Panc1 (cell line): ENCODE results near the gene FOXO6. TPM values are rescaled to one million over a fixed set of nuclear protein-coding genes. Genes with fewer than 3 reads are reported as not detected.

ENCODE experiments used
- ATAC-seq: fragments of 200-7000 bp; cut with Tn5 transposase; 2 replicates; pipeline ENCODE4 v1.9.1; 2020; ENCODE audit warnings: mild to moderate bottlenecking, moderate library complexity
- BruUV-seq: library from RNA; stranded (reverse); fragments of 400-500 nt; replicated peaks from 2 replicates; lab custom pipeline; 2021; lab: Mats Ljungman, UMichigan
- CTCF ChIA-PET: fragments of 300-600 bp; sonication (Branson Sonifier 250); formaldehyde crosslinking; loops from one replicate; lab custom pipeline; 2022; ENCODE audit warnings: antibody characterized with exemption; lab: Charles Lee
- POLR2A ChIA-PET: fragments of 300-600 bp; sonication (Branson Sonifier 250); formaldehyde crosslinking; loops from one replicate; lab custom pipeline; 2022; ENCODE audit warnings: antibody characterized with exemption; lab: Charles Lee
- DNase-seq: peaks from one replicate; pipeline ENCODE4 v3.0.0-alpha.2; 2010; ENCODE audit warnings: low read depth, low spot score
- H3K27ac ChIP-seq: 2 replicates; pipeline ENCODE4 v1.5.1; 2011; ENCODE audit warnings: mild to moderate bottlenecking, low read length, inconsistent platforms
- H3K27me3 ChIP-seq: fragments of 200-500 bp; sonication (Bioruptor generic); 2 replicates; pipeline ENCODE4 v1.6.0; 2014; ENCODE audit warnings: low read length, inconsistent platforms; ENCODE audit not compliant: control insufficient read depth, insufficient read depth
- H3K36me3 ChIP-seq: fragments of 200-500 bp; sonication (Bioruptor generic); 2 replicates; pipeline ENCODE4 v1.5.1; 2014; ENCODE audit warnings: inconsistent platforms, mild to moderate bottlenecking, low read length, moderate library complexity; ENCODE audit not compliant: control insufficient read depth, insufficient read depth
- H3K4me1 ChIP-seq: 2 replicates; pipeline ENCODE4 v1.5.1; 2011; ENCODE audit warnings: inconsistent platforms, mild to moderate bottlenecking, low read length, moderate library complexity; ENCODE audit not compliant: control insufficient read depth, insufficient read depth
- H3K4me3 ChIP-seq, 2 experiments: 2 replicates each; pipeline ENCODE4 v1.5.1; 2011 to 2012; ENCODE audit warnings: low read depth in 2 of 2, low read length in 2 of 2, mild to moderate bottlenecking in 2 of 2, inconsistent platforms in 1 of 2, moderate library complexity in 1 of 2
- H3K9me3 ChIP-seq: fragments of 200-500 bp; sonication (Bioruptor generic); 2 replicates; pipeline ENCODE4 v1.5.1; 2014; ENCODE audit warnings: low read depth, mild to moderate bottlenecking, inconsistent platforms, low read length, moderate library complexity; ENCODE audit not compliant: control insufficient read depth, insufficient read depth
- POLR2AphosphoS5 ChIP-seq: IDR thresholded peaks from 2 replicates; pipeline ENCODE4 v1.6.1; 2012; ENCODE audit warnings: mild to moderate bottlenecking, low read depth, low read length, moderate library complexity
- SIN3A ChIP-seq: IDR thresholded peaks from 2 replicates; pipeline ENCODE4 v1.6.1; 2012; ENCODE audit warnings: low read depth, mild to moderate bottlenecking, low read length, moderate library complexity, borderline replicate concordance; ENCODE audit not compliant: insufficient read depth
- TCF7L2 ChIP-seq: IDR thresholded peaks from 2 replicates; pipeline ENCODE4 v1.6.1; 2011; ENCODE audit warnings: mild to moderate bottlenecking, low read depth, low read length, inconsistent platforms
- in situ Hi-C: cut with HindIII; loops from 2 replicates; pipeline ENCODE4 v1.10.0; 2016; ENCODE audit warnings: low sequenced_read_pairs, low pct_unique_long_range_greater_than_20kb
- intact Hi-C: fragments of 100-400 bp; cut with micrococcal nuclease; formaldehyde crosslinking; loops from one replicate; pipeline ENCODE4 v1.10.0; 2022; ENCODE audit not compliant: unreplicated experiment
- total RNA-seq: library from RNA; stranded (reverse); gene quantifications from one replicate; pipeline ENCODE4 v1.2.1, GENCODE V29; 2021; ENCODE audit not compliant: unreplicated experiment
- TF ChIP-seq, protein P1 (sequence below), 2 experiments: IDR thresholded peaks; 2 replicates each; pipeline ENCODE4 v1.6.1; 2011 to 2012; ENCODE audit warnings: low read depth in 2 of 2, control low read depth in 1 of 2, low read length in 1 of 2, mild to moderate bottlenecking in 1 of 2, moderate library complexity in 1 of 2; ENCODE audit not compliant: insufficient read depth in 1 of 2
- TF ChIP-seq, protein P2 (sequence below): fragments of 450-650 bp; IDR thresholded peaks from 2 replicates; pipeline ENCODE4 v1.5.1; 2017; ENCODE audit warnings: mild to moderate bottlenecking

Gene FOXO6
- total RNA-seq, 1 experiment from 2014 or later: 2.5 TPM

DNA sequence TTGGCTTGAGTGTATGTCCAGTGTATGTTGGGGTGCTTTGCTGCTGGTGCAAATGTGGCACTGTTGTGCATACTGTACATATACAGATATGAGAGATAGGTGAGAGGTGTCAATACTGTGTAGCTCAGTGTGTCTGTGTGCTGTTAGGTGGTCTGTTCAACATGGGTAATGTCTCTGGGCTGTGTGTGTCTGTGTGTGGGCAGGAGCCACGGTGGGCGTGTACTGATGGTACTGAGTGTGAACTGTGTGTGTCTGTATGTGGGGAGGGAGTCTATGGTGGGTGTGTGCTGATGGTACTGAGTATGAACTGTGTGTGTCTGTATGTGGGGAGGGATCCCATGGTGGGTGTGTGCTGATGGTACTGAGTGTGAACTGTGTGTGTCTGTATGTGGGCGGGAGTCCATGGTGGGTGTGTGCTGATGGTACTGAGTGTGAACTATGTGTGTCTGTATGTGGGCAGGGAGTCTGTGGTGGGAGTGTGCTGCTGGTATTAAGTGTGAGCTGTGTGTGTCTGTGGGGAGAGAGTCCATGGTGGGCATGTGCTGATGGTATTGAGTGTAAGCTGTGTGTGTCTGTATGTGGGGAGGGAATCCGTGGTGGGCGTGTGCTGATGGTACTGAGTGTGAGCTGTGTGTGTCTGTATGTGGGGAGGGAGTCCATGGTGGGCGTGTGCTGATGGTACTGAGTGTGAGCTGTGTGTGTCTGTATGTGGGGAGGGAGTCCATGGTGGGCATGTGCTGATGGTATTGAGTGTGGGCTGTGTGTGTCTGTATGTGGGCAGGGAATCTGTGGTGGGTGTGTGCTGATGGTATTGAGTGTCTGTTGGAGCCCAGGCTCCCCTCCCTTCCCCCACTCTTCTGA, 32.2 kb upstream of the FOXO6 start:
- Histone ChIP-seq H3K4me1 (no peaks in the 10 kb centered on the region; the same call in 1 of the 2 replicates), H3K27ac (no peak overlapping the region), H3K36me3 (no peaks in the 10 kb centered on the region), H3K9me3 (no peaks in the 10 kb centered on the region), H3K27me3 (no peaks in the 10 kb centered on the region), H3K4me3 (no peak overlapping the region)
- ChIA-PET POLR2A (no interaction called here), CTCF (no interaction called here)
- BruUV-seq: no TSS peak
- in situ Hi-C loops (no loop called here), intact Hi-C loops (no loop called here)
- ATAC-seq: no peak
- no peak for TF ChIP-seq POLR2AphosphoS5
- TF ChIP-seq, protein P1, sequence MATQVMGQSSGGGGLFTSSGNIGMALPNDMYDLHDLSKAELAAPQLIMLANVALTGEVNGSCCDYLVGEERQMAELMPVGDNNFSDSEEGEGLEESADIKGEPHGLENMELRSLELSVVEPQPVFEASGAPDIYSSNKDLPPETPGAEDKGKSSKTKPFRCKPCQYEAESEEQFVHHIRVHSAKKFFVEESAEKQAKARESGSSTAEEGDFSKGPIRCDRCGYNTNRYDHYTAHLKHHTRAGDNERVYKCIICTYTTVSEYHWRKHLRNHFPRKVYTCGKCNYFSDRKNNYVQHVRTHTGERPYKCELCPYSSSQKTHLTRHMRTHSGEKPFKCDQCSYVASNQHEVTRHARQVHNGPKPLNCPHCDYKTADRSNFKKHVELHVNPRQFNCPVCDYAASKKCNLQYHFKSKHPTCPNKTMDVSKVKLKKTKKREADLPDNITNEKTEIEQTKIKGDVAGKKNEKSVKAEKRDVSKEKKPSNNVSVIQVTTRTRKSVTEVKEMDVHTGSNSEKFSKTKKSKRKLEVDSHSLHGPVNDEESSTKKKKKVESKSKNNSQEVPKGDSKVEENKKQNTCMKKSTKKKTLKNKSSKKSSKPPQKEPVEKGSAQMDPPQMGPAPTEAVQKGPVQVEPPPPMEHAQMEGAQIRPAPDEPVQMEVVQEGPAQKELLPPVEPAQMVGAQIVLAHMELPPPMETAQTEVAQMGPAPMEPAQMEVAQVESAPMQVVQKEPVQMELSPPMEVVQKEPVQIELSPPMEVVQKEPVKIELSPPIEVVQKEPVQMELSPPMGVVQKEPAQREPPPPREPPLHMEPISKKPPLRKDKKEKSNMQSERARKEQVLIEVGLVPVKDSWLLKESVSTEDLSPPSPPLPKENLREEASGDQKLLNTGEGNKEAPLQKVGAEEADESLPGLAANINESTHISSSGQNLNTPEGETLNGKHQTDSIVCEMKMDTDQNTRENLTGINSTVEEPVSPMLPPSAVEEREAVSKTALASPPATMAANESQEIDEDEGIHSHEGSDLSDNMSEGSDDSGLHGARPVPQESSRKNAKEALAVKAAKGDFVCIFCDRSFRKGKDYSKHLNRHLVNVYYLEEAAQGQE (IDR thresholded peaks at IDR 0.05; ENCODE audit: insufficient read depth in 1 of 2, low read depth in 2 of 2, low read length in 1 of 2): no peak
- no peak for TF ChIP-seq SIN3A
- no peak for DNase-seq

DNA sequence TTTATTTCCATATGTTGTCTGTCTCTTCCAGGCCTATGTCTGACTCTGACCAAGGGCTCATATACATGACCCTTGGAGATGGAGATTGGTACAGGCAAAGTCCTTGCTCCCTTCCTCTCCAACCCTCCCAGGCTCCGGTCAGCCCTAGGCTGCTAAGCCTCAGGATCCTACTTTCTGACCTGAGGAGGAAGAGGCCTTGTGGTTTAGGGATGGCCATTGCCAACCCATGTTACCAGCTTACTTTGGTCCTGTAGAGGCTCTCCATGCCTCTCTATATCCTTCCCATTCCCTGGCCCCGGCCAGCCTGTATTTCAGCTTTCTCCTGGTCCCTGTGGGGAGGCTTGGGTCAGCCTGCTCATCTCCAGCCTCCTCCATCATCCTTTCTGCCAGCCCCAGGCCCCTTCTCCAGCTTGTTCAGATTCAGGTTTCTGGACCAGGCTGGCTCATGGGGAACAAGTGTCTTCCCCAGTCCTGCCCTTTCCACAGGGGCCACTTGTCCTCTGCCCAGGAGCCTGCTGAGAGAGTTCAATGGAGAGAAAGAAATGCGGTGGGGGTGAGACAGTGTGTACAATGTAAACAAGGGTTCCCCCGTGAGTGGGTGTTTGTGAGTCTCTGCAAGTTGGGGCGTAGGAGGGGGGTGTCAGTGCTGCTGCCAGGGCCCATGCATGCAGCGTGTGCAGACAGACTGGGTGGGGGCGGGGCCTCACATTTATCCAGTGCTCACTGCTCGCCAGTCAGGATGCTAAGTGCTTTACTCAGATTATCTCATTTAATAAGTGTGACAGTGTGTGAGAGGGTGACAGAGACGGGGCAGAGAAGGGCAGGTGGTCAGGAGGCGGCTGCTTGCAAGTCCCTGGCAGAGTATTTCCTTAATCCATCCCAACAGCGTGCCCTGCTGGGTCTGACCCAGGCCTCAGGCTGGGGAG, 31.3 kb upstream of the FOXO6 start:
- intact Hi-C loops (no loop called here), in situ Hi-C loops (no loop called here)
- ATAC-seq (peak; percentile 27; the same call in 1 of the 2 replicates), DNase-seq (no peak)
- Histone ChIP-seq H3K9me3 (no peaks in the 10 kb centered on the region), H3K4me1 (no peaks in the 10 kb centered on the region; the same call in 1 of the 2 replicates), H3K4me3 (no peak overlapping the region), H3K27me3 (no peaks in the 10 kb centered on the region), H3K27ac (no peak overlapping the region), H3K36me3 (no peaks in the 10 kb centered on the region)
- ChIA-PET CTCF (no interaction called here), POLR2A (no interaction called here)
- no TSS peak for BruUV-seq
- TF ChIP-seq, protein P1 (IDR thresholded peaks at IDR 0.05; ENCODE audit: insufficient read depth in 1 of 2, low read depth in 2 of 2, low read length in 1 of 2): no peak
- TF ChIP-seq SIN3A: no peak
- TF ChIP-seq, protein P2, sequence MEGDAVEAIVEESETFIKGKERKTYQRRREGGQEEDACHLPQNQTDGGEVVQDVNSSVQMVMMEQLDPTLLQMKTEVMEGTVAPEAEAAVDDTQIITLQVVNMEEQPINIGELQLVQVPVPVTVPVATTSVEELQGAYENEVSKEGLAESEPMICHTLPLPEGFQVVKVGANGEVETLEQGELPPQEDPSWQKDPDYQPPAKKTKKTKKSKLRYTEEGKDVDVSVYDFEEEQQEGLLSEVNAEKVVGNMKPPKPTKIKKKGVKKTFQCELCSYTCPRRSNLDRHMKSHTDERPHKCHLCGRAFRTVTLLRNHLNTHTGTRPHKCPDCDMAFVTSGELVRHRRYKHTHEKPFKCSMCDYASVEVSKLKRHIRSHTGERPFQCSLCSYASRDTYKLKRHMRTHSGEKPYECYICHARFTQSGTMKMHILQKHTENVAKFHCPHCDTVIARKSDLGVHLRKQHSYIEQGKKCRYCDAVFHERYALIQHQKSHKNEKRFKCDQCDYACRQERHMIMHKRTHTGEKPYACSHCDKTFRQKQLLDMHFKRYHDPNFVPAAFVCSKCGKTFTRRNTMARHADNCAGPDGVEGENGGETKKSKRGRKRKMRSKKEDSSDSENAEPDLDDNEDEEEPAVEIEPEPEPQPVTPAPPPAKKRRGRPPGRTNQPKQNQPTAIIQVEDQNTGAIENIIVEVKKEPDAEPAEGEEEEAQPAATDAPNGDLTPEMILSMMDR: no peak
- no peak for TF ChIP-seq TCF7L2
- TF ChIP-seq POLR2AphosphoS5: no peak
